ENCODE results near the gene ROR1.

Gene ROR1

DNA sequence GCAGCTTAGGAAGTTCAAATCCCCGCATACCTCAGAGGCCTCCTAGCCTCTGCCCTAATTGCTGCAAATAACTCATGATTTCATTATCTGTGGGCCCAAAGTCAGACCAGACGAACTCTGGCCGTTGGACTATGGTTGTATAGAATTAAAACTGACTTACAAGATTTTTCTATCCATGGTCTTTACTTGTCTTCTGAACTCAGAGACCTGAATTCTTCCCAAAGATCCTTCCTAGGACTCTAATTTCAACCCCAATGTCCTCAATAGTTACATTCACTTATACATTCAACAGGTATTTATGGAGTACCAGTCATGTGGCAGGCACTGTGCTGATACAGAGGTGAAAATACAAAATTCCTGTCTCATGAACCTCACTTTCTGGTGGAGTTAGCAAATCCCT is 247.2 kb downstream of the ROR1 start:
- H3K4me3 ChIP-seq (ENCODE audit: low read depth, low read length), result no peak overlapping the region
- TF ChIP-seq, protein P1, sequence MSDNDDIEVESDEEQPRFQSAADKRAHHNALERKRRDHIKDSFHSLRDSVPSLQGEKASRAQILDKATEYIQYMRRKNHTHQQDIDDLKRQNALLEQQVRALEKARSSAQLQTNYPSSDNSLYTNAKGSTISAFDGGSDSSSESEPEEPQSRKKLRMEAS (IDR thresholded peaks at IDR 0.05; ENCODE audit: low read depth, low read length), result no peak
- TF ChIP-seq POLR2A (IDR thresholded peaks at IDR 0.05; ENCODE audit: extremely low read depth, insufficient read length) (no peak), MYC (IDR thresholded peaks at IDR 0.05; ENCODE audit: low read depth, low read length) (no peak)
- TF ChIP-seq, protein P2, sequence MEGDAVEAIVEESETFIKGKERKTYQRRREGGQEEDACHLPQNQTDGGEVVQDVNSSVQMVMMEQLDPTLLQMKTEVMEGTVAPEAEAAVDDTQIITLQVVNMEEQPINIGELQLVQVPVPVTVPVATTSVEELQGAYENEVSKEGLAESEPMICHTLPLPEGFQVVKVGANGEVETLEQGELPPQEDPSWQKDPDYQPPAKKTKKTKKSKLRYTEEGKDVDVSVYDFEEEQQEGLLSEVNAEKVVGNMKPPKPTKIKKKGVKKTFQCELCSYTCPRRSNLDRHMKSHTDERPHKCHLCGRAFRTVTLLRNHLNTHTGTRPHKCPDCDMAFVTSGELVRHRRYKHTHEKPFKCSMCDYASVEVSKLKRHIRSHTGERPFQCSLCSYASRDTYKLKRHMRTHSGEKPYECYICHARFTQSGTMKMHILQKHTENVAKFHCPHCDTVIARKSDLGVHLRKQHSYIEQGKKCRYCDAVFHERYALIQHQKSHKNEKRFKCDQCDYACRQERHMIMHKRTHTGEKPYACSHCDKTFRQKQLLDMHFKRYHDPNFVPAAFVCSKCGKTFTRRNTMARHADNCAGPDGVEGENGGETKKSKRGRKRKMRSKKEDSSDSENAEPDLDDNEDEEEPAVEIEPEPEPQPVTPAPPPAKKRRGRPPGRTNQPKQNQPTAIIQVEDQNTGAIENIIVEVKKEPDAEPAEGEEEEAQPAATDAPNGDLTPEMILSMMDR (IDR thresholded peaks at IDR 0.05; ENCODE audit: low read depth, low read length), result no peak
- no peak for DNase-seq (ENCODE audit: low read depth)

DNA sequence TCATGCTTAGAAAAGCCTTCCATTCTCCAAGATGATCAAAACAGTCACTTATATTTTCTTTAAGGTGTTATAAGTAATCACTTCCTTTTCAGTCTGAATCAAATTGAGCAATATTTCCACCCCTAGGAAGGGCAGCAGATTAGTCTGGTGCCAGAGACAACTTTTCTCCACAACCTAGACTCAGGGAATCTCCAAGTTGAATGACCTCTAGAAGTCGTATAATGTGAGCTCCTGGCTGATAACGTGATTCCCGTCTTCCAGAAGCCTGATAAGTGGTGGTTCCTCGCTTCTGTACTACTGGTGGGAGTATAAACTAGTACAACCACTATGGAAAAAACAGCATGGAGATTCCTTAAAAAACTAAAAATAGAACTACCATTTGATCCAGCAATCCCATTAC is 251.2 kb downstream of the ROR1 start:
- TF ChIP-seq, protein P2 (IDR thresholded peaks at IDR 0.05; ENCODE audit: low read depth, low read length), result no peak
- no peak for TF ChIP-seq POLR2A (IDR thresholded peaks at IDR 0.05; ENCODE audit: extremely low read depth, insufficient read length)
- TF ChIP-seq, protein P1 (IDR thresholded peaks at IDR 0.05; ENCODE audit: low read depth, low read length), result no peak
- TF ChIP-seq MYC (IDR thresholded peaks at IDR 0.05; ENCODE audit: low read depth, low read length), result no peak
- DNase-seq (ENCODE audit: low read depth), result no peak
- H3K4me3 ChIP-seq (ENCODE audit: low read depth, low read length), result no peak overlapping the region

DNA sequence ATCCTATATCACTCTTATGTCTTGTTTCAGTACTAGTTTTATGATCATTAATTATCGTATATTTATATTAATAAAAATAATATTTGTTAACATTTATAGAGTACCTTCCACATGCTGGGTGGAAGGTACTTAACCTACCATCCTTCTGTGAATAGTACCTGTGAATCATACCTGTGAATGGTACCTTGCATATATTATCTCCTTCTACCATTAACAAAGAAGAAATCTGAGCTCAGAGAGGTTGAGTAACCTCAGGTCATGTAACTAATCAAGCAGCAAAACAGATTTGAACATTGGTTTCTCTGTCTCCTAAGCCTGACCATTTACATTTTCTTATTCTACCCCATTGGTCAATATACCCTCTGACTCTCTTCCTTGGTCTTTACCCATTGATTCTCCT is 255.2 kb downstream of the ROR1 start:
- DNase-seq (ENCODE audit: low read depth), result no peak
- H3K4me3 ChIP-seq (ENCODE audit: low read depth, low read length), result no peak overlapping the region
- TF ChIP-seq, protein P1 (IDR thresholded peaks at IDR 0.05; ENCODE audit: low read depth, low read length), result no peak
- TF ChIP-seq, protein P2 (IDR thresholded peaks at IDR 0.05; ENCODE audit: low read depth, low read length), result no peak
- no peak for TF ChIP-seq MYC (IDR thresholded peaks at IDR 0.05; ENCODE audit: low read depth, low read length)
- TF ChIP-seq POLR2A (IDR thresholded peaks at IDR 0.05; ENCODE audit: extremely low read depth, insufficient read length), result no peak

DNA sequence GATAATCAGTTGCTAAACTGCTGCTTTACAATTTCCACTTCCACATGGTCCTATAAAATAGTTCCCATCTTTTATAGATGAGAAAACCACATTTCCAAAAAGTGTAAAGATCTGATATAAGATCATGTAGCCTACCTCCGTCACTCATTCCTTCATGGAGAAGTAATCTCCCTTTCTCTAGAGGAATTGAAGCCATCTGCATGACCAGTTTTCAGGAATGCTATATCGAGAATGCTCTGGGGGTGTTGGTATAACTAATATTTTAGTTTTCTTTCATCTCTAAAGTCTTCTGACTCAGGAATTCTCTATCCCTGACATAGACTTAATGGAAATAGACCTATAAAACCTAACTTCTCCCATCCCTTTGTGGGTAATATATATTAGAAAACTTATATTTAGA is 256.6 kb downstream of the ROR1 start:
- DNase-seq (ENCODE audit: low read depth), result no peak
- H3K4me3 ChIP-seq (ENCODE audit: low read depth, low read length), result no peak overlapping the region
- TF ChIP-seq POLR2A (IDR thresholded peaks at IDR 0.05; ENCODE audit: extremely low read depth, insufficient read length) (no peak), MYC (IDR thresholded peaks at IDR 0.05; ENCODE audit: low read depth, low read length) (no peak)
- TF ChIP-seq, protein P2 (IDR thresholded peaks at IDR 0.05; ENCODE audit: low read depth, low read length), result no peak
- TF ChIP-seq, protein P1 (IDR thresholded peaks at IDR 0.05; ENCODE audit: low read depth, low read length), result no peak

DNA sequence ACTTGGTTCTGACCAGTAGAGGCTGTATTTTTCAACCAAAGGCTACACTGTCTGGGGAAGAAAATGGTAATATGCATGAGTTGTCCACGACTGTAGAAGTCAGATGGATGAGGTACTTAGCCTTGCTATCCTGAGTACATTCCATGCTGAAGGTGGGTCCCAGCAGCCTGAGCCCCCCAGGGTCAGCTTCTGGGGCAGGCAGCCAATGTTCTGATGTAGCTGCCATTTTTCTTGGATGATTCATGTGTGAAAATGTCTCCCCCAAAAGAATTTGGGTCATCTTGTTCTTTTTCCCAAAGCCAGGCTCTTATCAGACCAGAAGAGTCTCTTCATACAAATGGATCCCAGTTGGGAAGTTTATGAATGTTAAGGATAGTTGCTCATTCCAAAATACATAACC is 257.4 kb downstream of the ROR1 start:
- DNase-seq (ENCODE audit: low read depth), result no peak
- TF ChIP-seq, protein P1 (IDR thresholded peaks at IDR 0.05; ENCODE audit: low read depth, low read length), result no peak
- TF ChIP-seq POLR2A (IDR thresholded peaks at IDR 0.05; ENCODE audit: extremely low read depth, insufficient read length) (no peak), MYC (IDR thresholded peaks at IDR 0.05; ENCODE audit: low read depth, low read length) (no peak)
- no peak overlapping the region for H3K4me3 ChIP-seq (ENCODE audit: low read depth, low read length)

DNA sequence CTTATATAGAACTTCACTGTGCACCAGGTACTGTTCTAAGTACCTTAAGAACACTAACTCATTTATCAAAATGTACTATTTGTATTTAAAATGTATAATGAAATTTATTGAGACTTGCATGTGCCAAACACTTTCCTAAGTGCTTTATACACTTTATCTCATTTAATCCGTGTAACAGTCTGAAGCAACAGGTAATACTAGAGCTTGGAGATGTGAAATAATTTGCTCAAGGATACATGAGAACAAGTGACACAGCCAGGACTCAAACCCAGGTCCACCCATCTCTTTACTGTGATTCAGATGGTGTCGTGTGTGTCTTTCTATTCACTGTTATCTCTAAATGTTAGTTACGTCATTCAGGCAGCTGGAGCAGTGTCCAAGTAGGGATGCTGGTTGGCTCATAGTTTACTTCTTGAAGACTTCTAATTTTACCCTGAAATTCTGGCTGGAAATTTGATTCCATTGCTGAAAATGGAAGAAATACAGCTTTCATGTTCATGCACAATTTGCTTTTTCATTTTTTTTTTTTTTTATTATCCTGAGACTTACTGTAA is 259.9 kb downstream of the ROR1 start:
- DNase-seq (ENCODE audit: low read depth), result no peak
- no peak overlapping the region for H3K4me3 ChIP-seq (ENCODE audit: low read depth, low read length)
- TF ChIP-seq POLR2A (IDR thresholded peaks at IDR 0.05; ENCODE audit: extremely low read depth, insufficient read length) (no peak), MYC (IDR thresholded peaks at IDR 0.05; ENCODE audit: low read depth, low read length) (no peak)
- TF ChIP-seq, protein P1 (IDR thresholded peaks at IDR 0.05; ENCODE audit: low read depth, low read length), result no peak
- TF ChIP-seq, protein P2 (IDR thresholded peaks at IDR 0.05; ENCODE audit: low read depth, low read length), result no peak
